NT2/D1 (cell line): ENCODE measurements around the gene GID8.

ENCODE experiments used
- YY1 ChIP-seq: IDR thresholded peaks from 2 replicates; pipeline ENCODE4 v1.6.1; 2011; ENCODE audit not compliant: insufficient read length, insufficient read depth
- ZNF274 ChIP-seq: IDR thresholded peaks from 2 replicates; pipeline ENCODE4 v1.6.1; 2011; ENCODE audit warnings: mild to moderate bottlenecking, low read depth, low read length

DNA sequence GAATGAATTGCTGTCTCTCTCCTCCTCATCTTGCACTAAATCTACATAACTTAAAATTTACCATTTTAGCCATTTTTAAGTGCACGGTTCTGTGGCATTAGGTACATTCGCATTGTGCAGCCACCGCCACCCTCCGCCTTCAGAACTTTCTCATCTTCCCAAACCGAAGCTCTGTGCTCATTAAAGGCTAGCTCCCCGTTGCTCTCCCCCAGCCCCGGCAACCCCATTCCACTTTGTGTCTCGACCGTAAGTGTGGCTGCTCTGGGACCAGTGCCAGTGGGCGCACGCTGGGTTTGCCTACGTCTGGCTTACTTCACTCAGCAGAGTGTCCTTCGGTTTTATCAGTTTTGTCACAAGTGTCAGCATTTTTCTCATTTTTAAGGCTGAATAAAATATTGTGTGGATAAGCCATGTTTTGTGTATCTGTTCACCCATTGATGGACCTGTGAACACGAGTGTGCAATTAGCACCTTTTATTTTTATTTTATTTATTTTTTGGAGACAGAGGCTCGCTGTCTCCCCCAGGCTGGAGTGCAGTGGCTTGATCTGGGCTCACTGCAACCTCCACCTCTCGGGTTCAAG is 31.3 kb downstream of the GID8 start:
- TF ChIP-seq YY1, result no peak
- TF ChIP-seq ZNF274, result no peak
